ENCODE data around the gene DNMT3A. TPM values are rescaled to one million over a fixed set of nuclear protein-coding genes. Genes with fewer than 3 reads are reported as not detected.

Gene DNMT3A
- total RNA-seq, 1 donor from 2014 or later: 83.9 TPM

DNA sequence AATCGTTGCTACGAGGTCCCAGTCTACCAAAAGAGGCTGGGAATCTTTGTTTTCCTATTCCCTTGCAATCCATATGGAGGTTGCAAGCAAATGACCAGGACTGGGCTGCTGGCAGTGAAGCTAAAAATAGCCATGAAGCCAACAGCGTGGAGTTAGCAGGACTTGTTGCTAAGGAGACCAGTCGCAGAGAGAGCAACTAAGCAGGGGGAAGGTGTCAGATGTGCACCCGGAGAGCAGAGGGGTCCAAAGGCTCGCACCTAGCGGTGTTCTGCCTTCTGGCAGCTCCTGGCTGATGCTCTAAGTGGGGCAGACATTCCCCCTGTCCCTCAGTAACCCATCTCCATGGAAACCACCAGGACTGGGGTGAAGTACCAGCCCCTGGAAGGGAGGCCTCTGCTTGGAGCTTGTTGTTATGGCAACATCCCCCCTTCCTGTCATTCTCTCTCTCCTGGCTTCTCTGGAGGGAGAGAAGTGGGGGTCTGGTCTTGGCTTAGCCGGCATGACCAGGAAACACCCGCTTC, 84.6 kb downstream of the DNMT3A start:
- peak; percentile 84 for DNase-seq

DNA sequence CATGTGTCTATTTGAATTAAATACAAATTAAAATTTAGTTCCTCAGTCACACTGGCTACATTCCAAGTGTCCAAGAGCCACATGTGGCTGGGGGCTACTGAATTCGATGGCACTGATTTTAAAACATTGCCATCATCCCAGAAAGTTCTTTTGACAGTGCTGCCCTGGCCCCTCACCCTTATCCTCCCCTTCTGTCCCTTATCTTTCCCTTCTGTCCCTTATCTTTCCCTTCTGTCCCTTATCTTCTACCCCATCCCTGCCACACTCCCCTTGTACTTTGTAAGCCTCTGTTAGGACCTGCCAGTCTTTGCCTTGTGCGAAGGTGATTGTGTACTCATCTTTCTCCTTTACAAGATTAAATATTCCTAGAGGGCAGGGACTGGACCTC, 85.2 kb downstream of the DNMT3A start:
- DNase-seq: no peak

DNA sequence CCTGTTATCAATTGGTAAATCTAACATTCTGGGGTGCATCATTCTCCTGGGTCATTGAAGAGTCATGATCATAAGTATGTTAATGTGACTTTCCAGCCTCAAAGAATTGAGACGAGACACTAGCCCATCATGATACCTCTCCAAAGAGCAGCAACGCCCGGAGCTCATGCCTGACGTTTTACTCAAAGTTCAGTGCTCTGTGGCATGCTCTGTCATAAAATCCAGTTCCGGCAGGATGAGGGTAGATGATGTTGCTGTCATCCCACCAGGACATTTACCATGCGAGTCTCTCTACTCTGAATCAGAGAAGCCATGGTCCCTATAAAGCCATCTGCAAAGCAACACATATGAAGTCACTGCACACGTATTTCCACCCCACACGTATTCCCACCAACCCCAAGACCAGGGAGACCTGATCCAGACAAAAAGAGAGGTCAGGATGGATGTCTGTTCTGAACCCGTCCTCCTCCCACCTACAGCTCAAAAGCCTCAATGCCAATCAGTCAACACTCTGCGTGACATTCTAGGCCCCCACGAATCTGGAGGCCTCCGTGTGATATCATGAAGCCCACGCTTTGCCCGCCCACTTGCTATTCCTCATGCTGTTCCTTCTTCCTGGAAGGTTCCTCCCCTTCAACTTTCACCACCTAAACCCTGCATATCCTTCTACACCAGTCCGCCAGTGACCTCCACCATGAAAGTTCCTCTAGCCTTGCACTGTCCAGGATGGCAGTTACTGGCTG, 85.8 kb downstream of the DNMT3A start:
- DNase-seq: no peak

DNA sequence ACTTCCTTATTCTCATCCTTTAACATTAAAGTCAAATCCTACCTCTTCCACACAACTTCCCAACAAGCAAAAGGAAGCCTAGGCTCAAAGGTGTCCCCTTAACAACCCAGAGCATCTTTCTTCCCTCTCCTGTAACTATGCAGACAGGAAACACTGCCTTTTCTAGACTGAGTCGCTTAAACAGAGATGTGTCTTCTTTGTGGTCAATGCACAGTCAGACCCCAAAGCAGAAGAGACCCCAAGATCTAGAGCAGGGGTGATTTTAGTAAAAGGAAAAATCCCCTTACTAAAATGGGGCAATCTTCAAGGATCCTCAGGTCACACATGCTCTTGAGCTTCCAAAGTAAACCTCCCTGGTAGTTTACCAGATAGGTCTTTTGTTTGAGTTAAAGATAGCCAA, 86.8 kb downstream of the DNMT3A start:
- no peak for DNase-seq

DNA sequence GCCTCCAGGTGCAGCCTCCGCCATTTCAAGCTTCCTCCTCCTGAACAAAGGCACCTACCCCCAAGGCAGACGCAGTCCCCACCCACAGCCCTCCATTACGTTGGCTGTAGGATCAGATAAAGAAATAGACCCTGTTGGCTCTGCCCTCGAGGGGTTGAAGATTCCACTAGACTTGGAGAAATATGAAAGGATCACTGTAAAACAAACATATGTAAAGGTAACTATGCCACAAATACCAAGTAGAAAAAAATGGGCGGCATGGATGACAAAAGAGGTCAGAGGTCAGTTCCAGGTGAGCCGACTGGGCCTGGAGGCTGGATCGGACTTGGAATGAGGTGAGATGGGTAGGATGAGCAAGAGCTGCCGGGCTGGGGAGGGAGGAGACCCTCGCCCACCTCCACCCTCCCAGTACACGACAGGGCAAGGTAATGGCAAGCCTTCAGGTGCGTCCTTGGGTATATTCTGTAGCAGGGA, 88.5 kb downstream of the DNMT3A start:
- no peak for DNase-seq

DNA sequence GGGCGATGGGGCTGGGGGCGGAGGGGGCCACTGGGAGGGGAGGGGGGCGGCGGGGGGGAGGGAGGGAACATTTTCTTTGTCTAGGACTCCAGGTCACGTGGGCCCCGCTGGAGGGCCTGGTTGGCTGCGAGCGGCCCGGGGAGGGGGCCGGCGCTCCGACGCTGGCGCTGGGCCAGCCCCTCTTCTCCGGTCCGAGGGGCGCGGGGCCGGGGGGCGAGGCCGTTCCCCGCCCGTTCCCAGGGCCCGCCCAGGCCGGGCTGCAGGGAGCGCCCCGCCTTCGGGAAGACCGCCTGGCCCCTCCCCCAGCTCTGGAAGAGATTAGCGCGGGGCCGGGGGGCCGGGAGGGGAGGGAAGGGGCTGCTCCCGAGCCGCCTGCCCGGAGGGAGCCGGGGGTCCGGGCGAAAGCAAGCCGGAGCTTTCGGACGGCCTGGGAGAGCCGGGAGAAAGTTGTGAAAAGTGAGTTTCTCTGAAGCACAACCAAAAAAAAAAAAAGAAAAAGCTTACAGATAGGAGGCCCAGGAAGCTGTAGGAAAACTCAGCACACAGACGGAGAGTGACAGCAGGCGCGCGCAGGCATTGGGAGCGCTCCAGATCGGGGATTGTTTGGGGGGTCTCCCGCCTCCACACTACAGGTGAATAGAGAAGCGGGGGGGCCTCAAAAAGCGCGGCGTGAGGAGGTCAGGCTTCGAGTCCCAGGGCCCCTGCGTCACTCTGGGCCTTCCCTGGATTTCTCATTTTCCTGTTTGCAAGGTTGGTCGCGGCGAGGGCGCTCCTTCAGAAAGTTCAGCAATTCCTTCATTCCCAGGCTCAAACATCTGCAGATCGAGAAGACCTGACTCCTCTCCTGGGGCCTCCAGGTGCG, 89.2 kb downstream of the DNMT3A start:
- peak; percentile 97 for DNase-seq

DNA sequence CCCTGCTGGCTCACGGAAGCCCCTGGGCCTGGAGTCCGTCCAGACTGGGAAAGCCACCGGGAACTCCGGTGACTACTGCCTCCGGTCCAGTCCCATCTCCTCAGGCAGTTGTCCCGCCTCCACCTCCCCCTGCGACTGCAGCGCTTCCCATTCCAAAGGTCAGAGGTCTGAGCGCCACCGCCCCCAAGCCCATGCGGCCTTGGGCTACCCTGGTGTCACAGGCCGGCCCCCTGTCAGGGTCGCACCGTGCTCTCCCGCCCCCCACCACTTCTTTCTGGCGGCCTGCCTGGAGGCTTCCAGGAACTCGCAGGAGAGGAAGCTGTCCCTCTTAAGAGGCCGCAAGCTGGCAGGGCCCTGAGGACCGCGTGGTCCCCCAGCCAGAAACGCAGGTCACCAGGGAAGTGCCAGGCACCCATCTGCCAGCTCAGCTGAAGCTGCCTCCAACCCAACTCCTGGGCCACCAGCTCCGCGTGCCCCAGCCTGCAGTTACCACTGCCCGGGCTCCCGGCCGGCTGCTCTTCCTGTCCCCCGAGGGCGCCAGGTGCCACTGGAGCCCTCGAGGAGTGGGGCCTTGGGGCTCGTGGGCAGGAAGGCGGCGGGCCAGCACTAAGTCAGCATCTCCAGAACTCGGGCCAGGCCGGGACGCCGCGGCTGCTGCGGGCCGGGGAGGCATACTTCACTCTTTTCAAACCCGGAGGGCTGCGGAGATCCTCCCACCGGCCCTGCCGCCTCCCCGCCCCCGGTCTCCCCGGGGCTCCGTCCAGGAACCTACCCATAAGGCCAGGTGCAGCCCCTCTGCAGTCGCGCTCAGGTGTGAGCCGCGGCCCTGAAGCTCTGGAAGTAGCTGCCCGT, 90.1 kb downstream of the DNMT3A start:
- DNase-seq: no peak

DNA sequence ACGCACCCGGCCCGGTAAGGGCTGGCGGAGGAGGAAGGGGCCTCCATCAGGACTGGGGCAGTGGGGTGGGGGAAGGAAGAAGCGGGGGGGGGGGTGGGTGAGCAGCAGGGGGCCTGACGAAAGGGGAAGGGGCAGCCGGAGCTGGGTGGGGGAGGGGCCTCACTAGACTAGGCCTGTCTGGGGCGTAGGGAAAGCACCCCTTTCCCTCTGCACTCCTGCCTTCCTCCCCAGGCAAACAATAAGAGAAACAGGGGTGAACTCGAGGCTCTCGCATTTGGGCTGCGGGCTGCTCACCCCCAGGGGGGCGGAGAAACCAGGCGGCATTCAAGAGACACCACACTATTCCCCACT, 90.7 kb downstream of the DNMT3A start:
- peak; percentile 41 for DNase-seq

DNA sequence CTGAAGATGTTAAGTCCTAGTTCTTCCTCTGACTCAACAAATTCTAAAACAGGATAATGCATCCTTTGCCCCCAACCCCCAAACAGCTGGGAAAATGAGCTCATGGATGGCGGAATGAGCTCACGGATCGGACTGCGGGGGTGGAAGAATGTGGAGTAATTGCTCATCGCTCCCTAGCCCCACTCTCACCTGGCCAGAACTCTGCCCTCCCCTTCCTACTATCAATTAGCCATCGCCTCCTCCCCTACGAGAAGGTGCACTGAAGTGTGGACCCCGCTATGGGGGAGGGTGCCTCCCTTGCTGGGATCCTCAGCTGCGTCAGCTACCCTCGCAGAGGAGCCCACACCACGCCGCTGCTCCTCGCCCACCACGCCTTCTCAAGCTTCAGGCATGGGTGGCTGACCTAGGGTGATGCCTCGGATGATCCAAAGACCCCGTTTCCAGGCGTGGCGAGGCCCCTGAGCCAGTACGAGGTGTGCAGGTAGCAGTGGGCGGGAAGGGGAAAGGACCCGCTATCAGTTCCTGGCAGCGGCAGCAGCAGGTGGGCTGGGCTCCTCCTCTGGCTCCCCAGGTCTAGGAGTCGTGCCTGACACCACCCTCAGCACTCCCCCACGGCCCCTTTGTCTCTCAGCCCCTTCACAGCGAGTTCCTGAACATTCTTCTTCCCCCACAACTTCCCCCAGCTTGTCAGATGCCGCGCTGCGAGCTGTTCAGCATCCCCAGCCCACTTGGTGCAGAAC, 91.2 kb downstream of the DNMT3A start:
- DNase-seq: peak; percentile 59

DNA sequence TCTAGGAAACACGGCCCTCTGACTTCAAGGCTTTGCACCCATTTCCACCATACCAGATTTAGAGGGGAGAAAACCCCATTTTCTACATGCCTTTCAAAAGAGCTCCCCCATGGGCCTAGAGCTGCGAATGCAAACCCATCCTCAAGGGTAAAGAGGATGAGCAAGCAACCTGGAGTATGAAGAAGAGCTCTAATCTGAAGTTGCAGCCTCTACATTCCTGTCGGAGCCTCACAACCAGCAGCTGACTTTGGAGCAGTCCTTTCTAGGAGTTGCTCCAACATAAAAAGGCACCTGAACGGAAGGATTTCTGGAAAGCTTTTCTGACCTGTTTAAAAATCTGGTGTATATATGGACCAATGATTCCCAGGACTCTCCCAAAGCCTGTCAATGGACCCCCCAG, 91.9 kb downstream of the DNMT3A start:
- no peak for DNase-seq

DNA sequence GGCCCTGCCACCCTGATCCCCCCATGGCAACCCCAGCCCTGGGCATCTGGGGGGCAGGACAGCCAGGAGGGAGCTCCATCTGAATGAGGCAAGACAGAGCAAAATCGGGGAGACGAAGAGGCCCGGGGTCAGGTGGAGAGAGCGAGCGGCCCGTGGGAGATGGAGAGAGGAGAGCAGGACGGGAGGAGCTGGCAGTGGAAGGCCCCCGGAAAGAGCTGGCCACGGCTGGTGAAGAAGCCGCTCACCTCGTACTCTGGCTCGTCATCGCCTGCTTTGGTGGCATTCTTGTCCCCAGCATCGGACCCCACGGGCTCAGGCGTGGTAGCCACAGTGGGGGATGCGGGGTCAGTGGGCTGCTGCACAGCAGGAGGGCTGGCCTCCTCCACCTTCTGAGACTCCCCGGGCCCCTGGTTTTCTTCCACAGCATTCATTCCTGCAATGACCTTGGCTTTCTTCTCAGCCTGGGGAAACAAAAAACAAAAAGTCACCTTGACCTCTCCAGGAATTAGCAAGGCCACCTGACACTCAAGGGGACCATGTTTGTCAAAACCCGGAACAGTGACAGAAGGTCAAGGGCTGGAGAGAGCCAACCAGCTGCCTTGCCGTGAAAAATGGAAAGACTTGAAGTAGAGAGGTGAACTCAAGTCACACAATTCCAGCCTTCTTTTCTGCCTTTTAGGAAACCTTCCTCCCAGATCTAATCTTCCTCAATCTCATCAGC, 93.8 kb downstream of the DNMT3A start:
- DNase-seq: no peak

DNA sequence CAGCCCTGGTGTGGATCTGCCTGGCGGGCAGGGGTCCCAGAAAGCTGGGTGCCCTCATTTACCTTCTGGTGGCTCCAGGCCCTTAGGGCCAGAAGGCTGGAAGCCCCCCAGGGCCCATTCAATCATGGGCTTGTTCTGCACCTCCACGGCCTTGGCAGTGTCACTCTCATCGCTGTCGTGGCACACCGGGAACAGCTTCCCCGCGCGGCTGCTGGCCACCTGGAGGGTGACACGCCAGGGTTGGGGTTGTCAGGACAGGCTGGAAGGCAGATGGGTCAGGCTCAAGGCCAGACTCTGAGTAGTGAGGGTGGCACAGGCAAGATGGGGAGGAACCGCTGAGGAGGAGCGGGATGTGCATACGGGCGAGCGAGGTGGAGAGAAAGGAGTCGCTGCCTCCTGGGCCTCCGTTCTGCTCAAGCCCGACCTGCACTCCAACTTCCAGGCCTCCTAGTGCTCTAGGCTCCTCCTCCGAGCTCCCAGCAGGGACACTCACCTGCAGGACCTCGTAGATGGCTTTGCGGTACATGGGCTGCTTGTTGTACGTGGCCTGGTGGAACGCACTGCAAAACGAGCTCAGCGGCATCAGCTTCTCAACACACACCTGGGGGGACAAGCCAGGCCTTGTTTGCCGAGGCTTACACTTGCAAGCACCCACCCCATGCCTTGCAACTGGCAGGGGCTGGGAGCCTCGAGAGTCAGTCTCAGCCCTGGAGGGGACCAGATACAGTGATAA, 95.0 kb downstream of the DNMT3A start:
- DNase-seq: no peak

DNA sequence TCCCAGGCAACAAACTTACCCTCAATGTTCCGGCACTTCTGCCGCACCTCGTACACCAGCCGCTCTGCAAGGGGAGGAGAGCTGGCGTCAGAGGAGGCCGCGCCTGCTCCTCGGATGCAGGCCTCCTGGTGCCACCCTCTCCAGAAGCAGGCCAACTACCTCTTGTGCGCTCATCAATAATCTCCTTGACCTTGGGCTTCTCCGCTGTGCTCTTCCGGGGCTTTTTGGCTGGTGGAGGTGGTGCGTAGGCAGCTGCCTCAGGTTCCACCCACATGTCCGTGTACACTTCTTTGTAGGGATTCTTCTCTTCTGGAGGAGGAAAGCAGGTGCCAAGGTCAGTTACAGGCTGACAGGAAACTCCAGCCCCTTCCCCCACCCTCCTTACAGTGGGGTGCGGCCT, 95.7 kb downstream of the DNMT3A start:
- DNase-seq: no peak

DNA sequence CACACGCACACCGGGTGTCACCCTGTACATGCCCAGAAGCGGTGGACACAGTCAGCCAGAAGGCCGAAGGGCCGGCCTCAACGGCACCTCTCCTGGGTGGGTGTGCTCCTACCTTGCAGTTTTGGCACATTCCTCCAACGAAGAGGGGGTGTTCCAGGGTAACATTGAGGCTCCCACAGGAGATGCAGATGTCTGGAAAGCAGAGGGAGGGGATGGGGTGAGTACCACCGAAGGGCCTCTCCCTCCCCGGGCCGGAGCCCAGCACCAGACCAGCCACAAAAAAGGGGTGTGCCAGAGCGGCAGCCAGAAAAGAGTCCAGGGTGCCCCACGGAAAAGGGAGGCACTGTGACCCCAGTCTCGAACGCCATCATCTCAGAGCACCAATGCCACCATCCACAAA, 96.6 kb downstream of the DNMT3A start:
- DNase-seq: no peak

DNA sequence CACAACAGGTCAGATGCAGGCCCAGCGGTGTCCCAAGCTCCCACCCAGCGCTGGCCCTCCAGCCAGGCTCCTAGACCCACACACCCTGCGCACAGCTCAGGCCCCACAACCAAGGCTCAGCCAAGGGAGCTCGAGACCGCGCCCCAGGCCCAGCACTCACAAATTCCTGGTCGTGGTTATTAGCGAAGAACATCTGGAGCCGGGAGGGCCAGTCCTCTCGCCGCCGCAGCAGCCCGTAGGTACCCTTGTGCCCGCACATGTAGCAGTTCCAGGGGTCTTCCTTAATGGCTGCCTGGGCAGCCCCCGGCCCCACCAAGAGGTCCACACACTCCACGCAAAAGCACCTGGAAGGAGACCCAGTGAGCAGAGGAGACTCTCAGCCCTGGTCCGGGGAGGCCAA, 97.7 kb downstream of the DNMT3A start:
- DNase-seq: no peak

DNA sequence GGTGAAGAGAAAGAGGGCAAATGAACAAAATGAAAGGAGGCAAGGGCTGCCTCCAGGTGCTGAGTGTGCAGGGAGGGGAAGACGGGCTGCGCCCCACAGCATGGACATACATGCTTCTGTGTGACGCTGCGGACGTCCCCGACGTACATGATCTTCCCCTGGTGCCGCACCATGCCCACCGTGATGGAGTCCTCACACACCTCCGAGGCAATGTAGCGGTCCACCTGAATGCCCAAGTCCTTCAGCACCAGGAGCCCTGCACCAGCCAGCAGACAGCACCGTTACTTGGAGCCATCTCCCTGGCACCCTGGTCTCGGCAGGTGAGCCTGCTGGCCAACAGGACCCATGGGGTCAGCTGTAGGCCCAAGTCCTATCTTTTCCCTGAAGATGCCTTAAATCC, 100.3 kb downstream of the DNMT3A start:
- DNase-seq: no peak

DNA sequence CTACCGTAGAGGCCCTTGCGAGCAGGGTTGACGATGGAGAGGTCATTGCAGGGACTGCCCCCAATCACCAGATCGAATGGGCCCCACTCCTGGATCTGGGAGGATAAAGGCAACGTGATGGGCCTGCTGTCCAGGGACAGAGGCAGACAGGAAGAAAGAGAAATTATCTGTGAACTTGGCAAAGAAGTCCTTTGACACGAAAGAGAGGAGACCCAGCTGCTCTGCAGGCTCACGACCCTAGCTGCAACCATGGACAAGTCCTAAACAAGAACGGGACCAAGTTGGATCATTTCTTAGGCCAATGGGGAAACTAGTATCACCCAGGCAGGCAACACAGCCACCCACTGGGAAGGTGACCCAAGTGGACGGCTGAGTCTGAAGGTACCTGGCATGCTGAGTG, 101.1 kb downstream of the DNMT3A start:
- DNase-seq: no peak

DNA sequence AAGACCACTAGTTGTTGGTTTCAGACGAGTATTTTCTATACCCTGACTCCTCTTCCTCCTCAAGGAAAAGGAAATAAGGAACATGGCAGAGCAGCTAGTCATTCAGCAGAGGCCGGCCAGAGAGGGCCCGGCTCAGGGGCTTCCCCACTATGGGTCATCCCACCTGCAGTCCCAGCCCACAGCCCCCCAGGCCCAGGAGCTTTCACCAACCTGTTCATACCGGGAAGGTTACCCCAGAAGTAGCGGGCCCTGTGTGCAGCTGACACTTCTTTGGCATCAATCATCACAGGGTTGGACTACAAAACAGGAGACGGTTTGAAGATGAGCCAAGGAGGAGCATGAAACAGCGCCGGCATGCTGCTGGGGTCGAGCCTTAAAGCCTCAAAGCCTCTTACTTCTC, 102.8 kb downstream of the DNMT3A start:
- DNase-seq: no peak

DNA sequence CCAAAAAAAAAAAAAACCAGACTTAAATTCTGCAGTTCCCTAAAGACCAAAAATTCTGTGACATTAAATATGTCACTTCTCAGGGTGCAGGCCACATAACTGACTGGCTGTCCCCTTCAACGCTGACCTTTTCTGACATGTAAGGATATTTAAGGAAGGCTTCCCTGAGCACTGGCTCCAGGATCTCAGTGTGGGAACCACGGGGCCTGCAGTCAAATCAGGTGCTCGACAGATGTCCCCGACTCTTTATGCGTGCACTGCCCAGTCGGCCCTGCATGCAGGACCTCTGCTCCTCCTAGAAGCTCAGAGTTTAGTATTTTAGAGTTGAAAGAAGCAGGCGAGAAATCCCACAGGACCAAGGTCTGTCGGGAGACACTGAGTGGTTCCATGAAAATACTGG, 104.0 kb downstream of the DNMT3A start:
- no peak for DNase-seq

DNA sequence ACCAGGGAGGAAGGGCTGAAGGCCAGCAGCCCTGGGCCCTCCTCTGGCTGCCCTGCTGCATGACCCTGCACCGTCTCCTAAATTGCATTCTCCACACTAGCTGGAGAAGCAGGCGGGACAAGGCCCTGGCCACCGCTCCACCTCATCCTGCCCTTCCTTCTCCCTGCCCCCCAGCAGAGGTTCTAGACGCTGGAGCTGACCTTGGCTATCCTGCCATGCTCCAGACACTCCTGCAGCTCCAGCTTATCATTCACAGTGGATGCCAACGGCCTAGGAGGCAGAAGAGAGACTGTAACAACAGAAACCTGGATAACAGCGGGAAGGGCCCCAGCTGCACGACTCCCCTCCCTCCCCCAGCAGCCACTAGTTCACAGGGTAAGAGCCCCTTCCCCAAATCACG, 105.0 kb downstream of the DNMT3A start:
- no peak for DNase-seq
